Right renal pelvis (tissue), 4 donors: Measurements from ENCODE around the gene ZNF628. TPM values are rescaled to one million over a fixed set of nuclear protein-coding genes. Genes with fewer than 3 reads are reported as not detected.

Experiments
- DNase-seq, 4 donors: peaks; one replicate each; pipeline ENCODE4 v3.0.0-alpha.2; 2013; ENCODE audit warnings: low read depth in 4 of 4, low spot score in 3 of 4, missing footprints in 1 of 4
- polyA plus RNA-seq, 4 donors: library from polyadenylated mRNA; unstranded; fragments of 120-200 nt; gene quantifications; one replicate each; pipeline ENCODE4 v1.2.1, GENCODE V29; 2013; ENCODE audit not compliant: insufficient read length in 4 of 4

Gene ZNF628
- polyA plus RNA-seq, 4 donors = 3.2 to 5.4 (median 3.6) TPM

- no peak for DNase-seq
Observed at GRCh38 chr19:55526216-55527196, 50.1 kb downstream of the ZNF628 start.

- DNase-seq = no peak
Observed at GRCh38 chr19:55527197-55528029, 51.0 kb downstream of the ZNF628 start.

GRCh38 chr19:55528030-55528803 lies 51.8 kb downstream of the ZNF628 start:
- DNase-seq = no peak

- no peak for DNase-seq
Observed at GRCh38 chr19:55529636-55530234, 53.3 kb downstream of the ZNF628 start.

- no peak for DNase-seq
Observed at GRCh38 chr19:55530996-55531395, 54.6 kb downstream of the ZNF628 start.

Other genes starting within 250 kb of the ZNF628 start
- gene TMEM86B, start 247.9 kb upstream of the ZNF628 start, polyA plus RNA-seq = 1 to 10 TPM; 2.9 to 4.5 (median 3.9) TPM
- 10 to 100 TPM; 38.9 to 50.9 (median 44.2) TPM for gene PPP6R1, start 217.6 kb upstream of the ZNF628 start, polyA plus RNA-seq
- gene HSPBP1, start 196.5 kb upstream of the ZNF628 start, polyA plus RNA-seq = 10 to 100 TPM; 25.7 to 47.7 (median 29.7) TPM
- 10 to 100 TPM; 14.1 to 16.7 (median 16.2) TPM for gene BRSK1, start 192.6 kb upstream of the ZNF628 start, polyA plus RNA-seq
- gene TMEM150B, start 151.3 kb upstream of the ZNF628 start, polyA plus RNA-seq = 1 to 10 TPM in 3 of 4 donors, under 1 TPM in 1; 0.72 to 1.6 (median 1.4) TPM
- gene KMT5C, start 136.7 kb upstream of the ZNF628 start, polyA plus RNA-seq = 10 to 100 TPM; 14.0 to 25.5 (median 16.9) TPM
- gene COX6B2, start 121.9 kb upstream of the ZNF628 start, polyA plus RNA-seq = 1 to 10 TPM in 1 of 4 donors, under 1 TPM in 3; 0.45 to 1.5 (median 0.72) TPM
- gene GARIN5B, start 113.4 kb upstream of the ZNF628 start, polyA plus RNA-seq = under 1 TPM; 0.10 to 0.25 (median 0.16) TPM
- gene IL11, start 106.2 kb upstream of the ZNF628 start, polyA plus RNA-seq = 1 to 10 TPM; 1.0 to 1.8 (median 1.5) TPM
- under 1 TPM in 2 of 4 donors, not detected in 2; 0.47 to 0.56 TPM for gene TMEM190, start 99.8 kb upstream of the ZNF628 start, polyA plus RNA-seq
- gene TMEM238, start 92.3 kb upstream of the ZNF628 start, polyA plus RNA-seq = 1 to 10 TPM in 1 of 4 donors, under 1 TPM in 3; 0.22 to 1.6 (median 0.62) TPM
- 1,000 to 10,000 TPM in 1 of 4 donors, 100 to 1,000 TPM in 3; 895 to 1,455 (median 919) TPM for gene RPL28, start 90.7 kb upstream of the ZNF628 start, polyA plus RNA-seq
- 10 to 100 TPM; 42.6 to 69.0 (median 48.9) TPM for gene UBE2S, start 68.8 kb upstream of the ZNF628 start, polyA plus RNA-seq
- gene SHISA7, start 33.3 kb upstream of the ZNF628 start, polyA plus RNA-seq = under 1 TPM; 0.10 to 0.14 (median 0.13) TPM
- 10 to 100 TPM; 35.2 to 54.6 (median 38.7) TPM for gene ISOC2, start 15.0 kb upstream of the ZNF628 start, polyA plus RNA-seq
- gene C19orf85, start 11.9 kb upstream of the ZNF628 start, polyA plus RNA-seq = not detected
- 10 to 100 TPM; 43.6 to 68.7 (median 51.3) TPM for gene NAT14, start 8.6 kb downstream of the ZNF628 start, polyA plus RNA-seq
- gene SSC5D, start 11.8 kb downstream of the ZNF628 start, polyA plus RNA-seq = 1 to 10 TPM; 1.6 to 2.9 (median 2.3) TPM
- gene SBK2, start 60.5 kb downstream of the ZNF628 start, polyA plus RNA-seq = under 1 TPM; 0.62 to 0.97 (median 0.67) TPM
- under 1 TPM in 2 of 4 donors, not detected in 2; 0.13 to 0.28 TPM for gene SBK3, start 68.9 kb downstream of the ZNF628 start, polyA plus RNA-seq
- 10 to 100 TPM; 14.4 to 21.1 (median 18.3) TPM for gene ZNF579, start 104.2 kb downstream of the ZNF628 start, polyA plus RNA-seq
- 10 to 100 TPM; 19.6 to 23.0 (median 20.3) TPM for gene FIZ1, start 122.9 kb downstream of the ZNF628 start, polyA plus RNA-seq
- gene ZNF524, start 123.7 kb downstream of the ZNF628 start, polyA plus RNA-seq = 10 to 100 TPM in 1 of 4 donors, 1 to 10 TPM in 3; 7.7 to 12.0 (median 8.8) TPM
- gene ZNF865, start 129.0 kb downstream of the ZNF628 start, polyA plus RNA-seq = 10 to 100 TPM in 1 of 4 donors, 1 to 10 TPM in 3; 7.3 to 12.7 (median 7.8) TPM
- gene ZNF784, start 147.9 kb downstream of the ZNF628 start, polyA plus RNA-seq = 10 to 100 TPM in 3 of 4 donors, 1 to 10 TPM in 1; 9.2 to 13.5 (median 11.2) TPM
- 10 to 100 TPM; 37.9 to 49.7 (median 43.6) TPM for gene ZNF580, start 164.4 kb downstream of the ZNF628 start, polyA plus RNA-seq
- gene ZNF581, start 167.0 kb downstream of the ZNF628 start, polyA plus RNA-seq = 10 to 100 TPM; 24.0 to 35.7 (median 25.6) TPM
- gene CCDC106, start 171.6 kb downstream of the ZNF628 start, polyA plus RNA-seq = 10 to 100 TPM; 19.5 to 26.7 (median 21.3) TPM
- gene U2AF2, start 178.4 kb downstream of the ZNF628 start, polyA plus RNA-seq = 100 to 1,000 TPM; 178 to 218 (median 182) TPM
- 100 to 1,000 TPM in 3 of 4 donors, 10 to 100 TPM in 1; 90.2 to 163 (median 102) TPM for gene EPN1, start 198.6 kb downstream of the ZNF628 start, polyA plus RNA-seq